Muscle layer of duodenum (tissue), 2 donors: Measurements from ENCODE around the gene SRL.
A peak's percentile ranks its signal among the peaks of the same experiment; 100 is the strongest.

Source experiments
- H3K27ac ChIP-seq: one replicate; pipeline ENCODE4 v1.7.0; 2013; ENCODE audit warnings: mild to moderate bottlenecking, low read length
- H3K27me3 ChIP-seq: one replicate; pipeline ENCODE4 v1.7.0; 2013; ENCODE audit warnings: low read depth, mild to moderate bottlenecking, control low read depth, low read length
- H3K36me3 ChIP-seq, 2 donors: one replicate each; pipeline ENCODE4 v1.7.0; 2013; ENCODE audit warnings: low read length in 2 of 2, control low read depth in 1 of 2, mild to moderate bottlenecking in 1 of 2; ENCODE audit not compliant: insufficient read depth in 2 of 2, control insufficient read depth in 1 of 2
- H3K4me1 ChIP-seq, 2 donors: one replicate each; pipeline ENCODE4 v1.7.0; 2013; ENCODE audit warnings: low read length in 2 of 2, mild to moderate bottlenecking in 2 of 2, control low read depth in 1 of 2, moderate library complexity in 1 of 2; ENCODE audit not compliant: insufficient read depth in 2 of 2, control insufficient read depth in 1 of 2
- H3K4me3 ChIP-seq, 2 donors: one replicate each; pipeline ENCODE4 v1.7.0; 2013; ENCODE audit warnings: low read length in 2 of 2, low read depth in 1 of 2, mild to moderate bottlenecking in 1 of 2
- H3K9me3 ChIP-seq, 2 donors: one replicate each; pipeline ENCODE4 v1.7.0; 2013; ENCODE audit warnings: low read length in 2 of 2, control low read depth in 1 of 2, mild to moderate bottlenecking in 1 of 2; ENCODE audit not compliant: control insufficient read depth in 1 of 2
- donor health status: healthy.

The SRL gene

DNA sequence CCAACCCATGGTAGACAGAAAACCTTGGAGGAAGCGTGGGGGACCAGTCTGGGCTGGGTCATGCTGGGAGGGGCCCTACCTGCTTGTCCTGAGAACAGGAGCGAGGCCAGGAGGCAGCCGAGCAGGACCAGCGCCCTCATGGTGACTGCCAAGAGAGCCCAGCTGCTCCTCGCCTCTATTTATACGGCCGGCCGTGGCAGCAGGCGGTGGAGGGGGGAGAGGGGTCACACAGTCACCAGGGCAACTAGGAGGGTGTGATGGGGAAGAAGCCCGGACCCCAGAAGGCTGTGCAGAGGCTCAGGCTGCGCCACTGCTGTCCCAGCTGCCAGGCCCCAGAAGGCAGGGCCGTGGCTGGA, at the start of gene SRL:
Gene SRL (minus strand): TSS at position 153 of the 356 bp plus-strand sequence. CDS start 13 bp downstream, at position 140.
- Histone ChIP-seq H3K4me1 (no peaks in the 10 kb centered on the region), H3K27ac (no peak within 1 kb of the TSS), H3K36me3 (no peaks in the 10 kb centered on the region), H3K27me3 (no peaks in the 10 kb centered on the region), H3K9me3 (no peaks in the 10 kb centered on the region), H3K4me3 (peak within 1 kb of the TSS in 1 of 2 donors; percentile 3)

DNA sequence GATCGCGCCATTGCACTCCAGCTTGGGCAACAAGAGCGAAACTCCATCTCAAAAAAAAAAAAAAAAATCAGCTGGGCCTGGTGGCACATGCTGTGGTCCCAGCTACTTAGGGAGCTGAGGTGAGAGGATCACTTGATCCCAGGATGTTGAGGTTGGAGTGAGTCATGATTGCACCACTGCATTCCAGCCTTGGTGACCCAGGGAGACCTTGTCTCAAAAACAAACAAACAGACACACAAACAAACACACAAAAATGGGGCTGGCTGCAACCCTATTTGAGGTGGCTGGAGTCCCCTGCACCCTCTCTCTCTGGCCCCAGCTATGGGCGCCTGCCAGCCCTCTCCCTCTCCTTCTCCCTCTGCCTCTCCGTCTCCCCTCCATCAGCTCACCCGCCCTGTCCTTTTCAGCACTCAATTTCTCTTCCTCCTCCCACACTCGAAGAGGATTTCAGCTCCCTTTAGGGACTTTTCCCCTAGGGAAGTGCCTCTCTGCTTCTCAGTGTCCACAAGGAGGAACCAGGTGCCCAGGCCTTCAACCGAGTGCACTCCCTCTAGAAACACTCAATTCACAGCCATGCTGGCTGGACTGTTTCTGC, 48.5 kb upstream of the SRL start:
- peaks cover 5 to 32% of the 10 kb centered on the region in 2 donors for H3K4me1 ChIP-seq
- H3K36me3 ChIP-seq: no peaks in the 10 kb centered on the region
- no peaks in the 10 kb centered on the region for H3K27me3 ChIP-seq
- H3K4me3 ChIP-seq: no peak overlapping the region
- H3K9me3 ChIP-seq: no peaks in the 10 kb centered on the region
- no peak overlapping the region for H3K27ac ChIP-seq

DNA sequence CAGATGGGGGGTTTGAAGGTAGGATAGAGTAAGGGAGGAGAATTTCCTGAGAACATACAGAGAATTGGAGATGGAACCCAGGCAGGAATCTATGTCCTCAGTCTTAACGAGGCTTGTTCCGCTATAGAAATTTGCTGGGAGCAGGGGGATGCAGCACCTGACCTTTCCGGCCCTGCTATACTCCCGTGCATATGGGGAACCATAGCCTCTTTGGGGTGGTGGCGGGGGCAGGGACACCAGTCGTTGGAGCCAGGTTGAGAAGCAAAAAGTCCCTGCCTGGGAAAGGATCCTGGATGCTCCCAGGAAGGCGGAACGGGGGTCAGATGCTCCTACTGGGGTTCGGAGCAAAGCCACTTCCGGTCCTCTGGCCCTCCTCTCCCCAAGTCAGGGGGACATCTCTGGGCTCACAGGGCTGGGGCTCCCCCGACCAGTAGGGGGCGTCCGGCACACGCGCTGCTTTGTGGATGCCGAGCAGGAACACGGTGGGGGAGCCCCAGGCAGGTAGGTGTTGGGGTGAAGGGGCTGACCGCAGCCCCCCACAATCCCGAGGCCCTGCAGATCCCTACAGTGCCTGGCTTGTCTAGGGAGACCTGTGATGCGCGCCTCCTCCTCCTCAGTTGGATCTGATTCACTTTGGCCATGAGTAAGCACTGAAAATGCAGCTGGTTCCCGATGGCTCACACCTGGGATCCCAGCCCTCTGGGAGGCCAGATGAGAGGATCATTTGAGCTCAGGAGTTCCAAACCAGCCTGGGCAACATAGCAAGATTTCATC, 46.5 kb upstream of the SRL start:
- Histone ChIP-seq H3K27me3 (no peaks in the 10 kb centered on the region), H3K4me1 (peaks cover under 1 to 20% of the 10 kb centered on the region in 2 donors), H3K9me3 (no peaks in the 10 kb centered on the region), H3K4me3 (no peak overlapping the region), H3K27ac (no peak overlapping the region), H3K36me3 (no peaks in the 10 kb centered on the region)

DNA sequence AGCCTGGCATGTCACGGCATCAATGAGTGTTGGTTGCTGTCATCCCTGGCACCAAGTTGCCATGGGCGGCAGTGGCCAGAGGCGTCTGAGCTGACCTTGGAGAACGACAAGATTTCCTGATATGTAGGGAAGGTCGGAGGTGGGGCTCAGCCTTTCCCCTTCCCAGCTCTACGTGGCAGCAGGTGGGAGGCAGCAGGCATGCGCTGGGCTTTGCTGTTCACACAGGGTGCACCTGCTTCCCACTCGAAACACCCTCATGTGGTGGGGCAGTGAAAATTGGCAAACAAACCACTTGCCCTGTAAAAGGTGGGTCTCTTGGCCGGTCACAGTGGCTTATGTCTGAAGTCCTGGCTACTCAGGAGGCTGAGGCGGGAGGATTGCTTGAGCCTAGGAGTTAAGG, 43.3 kb upstream of the SRL start:
- H3K4me1 ChIP-seq: peaks cover 0 to 8% of the 10 kb centered on the region in 2 donors
- H3K9me3 ChIP-seq: no peaks in the 10 kb centered on the region
- no peaks in the 10 kb centered on the region for H3K36me3 ChIP-seq
- no peaks in the 10 kb centered on the region for H3K27me3 ChIP-seq
- no peak overlapping the region for H3K27ac ChIP-seq
- H3K4me3 ChIP-seq: no peak overlapping the region

DNA sequence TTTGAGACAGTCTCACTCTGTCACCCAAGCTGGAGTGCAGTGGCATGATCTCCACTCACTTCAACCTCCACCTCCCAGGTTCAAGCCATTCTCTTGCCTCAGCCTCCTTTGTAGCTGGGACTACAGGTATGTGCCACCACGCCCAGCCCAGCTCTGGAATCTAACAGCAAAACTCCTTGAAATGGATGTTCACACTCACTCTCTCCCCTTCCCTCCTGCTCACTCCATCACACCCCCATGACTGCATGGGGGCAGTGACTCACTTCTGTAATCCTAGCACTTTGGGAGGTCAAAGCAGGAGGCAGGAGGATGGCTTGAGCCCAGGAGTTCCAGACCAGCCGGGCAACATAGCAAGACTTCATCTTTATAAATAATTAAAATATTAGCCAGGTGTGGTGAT, 42.1 kb upstream of the SRL start:
- Histone ChIP-seq H3K27ac (no peak overlapping the region), H3K4me3 (no peak overlapping the region), H3K36me3 (no peaks in the 10 kb centered on the region), H3K9me3 (no peaks in the 10 kb centered on the region), H3K4me1 (peaks cover 0 to 8% of the 10 kb centered on the region in 2 donors), H3K27me3 (no peaks in the 10 kb centered on the region)

DNA sequence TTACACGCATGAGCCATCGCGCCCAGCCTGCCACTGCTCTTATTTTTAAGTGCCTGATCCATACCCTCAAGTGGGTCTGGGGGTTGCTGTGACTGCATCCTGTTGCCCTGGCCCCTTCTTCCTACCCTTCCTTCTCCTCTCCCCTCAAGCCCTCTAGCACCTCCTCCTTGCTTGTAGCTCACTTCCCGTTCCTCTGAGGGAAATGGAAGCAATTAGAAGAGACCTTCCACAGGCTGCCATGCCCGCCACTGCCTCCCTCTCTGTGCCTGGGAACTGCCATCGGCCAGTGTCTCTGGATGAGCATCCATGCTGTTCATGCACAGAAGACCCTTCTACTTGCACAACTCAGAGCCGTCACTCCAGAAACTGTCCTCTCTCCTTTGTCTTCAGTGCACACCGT, 41.6 kb upstream of the SRL start:
- Histone ChIP-seq H3K4me1 (peaks cover 0 to 4% of the 10 kb centered on the region in 2 donors), H3K27ac (no peak overlapping the region), H3K4me3 (no peak overlapping the region), H3K27me3 (no peaks in the 10 kb centered on the region), H3K36me3 (no peaks in the 10 kb centered on the region), H3K9me3 (no peaks in the 10 kb centered on the region)

DNA sequence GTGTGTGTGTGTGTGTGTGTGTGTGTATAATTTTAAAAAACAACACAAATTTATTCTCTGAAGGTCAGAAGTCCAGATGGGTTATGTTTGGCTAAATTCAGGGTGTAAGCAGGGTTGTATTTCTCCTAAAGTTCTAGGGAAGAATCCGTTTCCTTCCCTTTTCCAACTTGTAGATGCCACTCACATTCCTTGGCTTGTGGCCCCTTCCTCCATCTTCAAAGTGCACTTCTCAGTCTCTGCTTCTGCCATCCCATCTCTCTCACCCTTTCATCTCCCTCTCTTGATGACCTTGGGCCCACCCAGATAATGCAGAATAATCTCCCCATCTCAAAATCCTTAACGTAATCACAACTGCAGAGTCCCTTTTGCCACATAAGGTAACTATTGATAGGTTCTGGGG, 38.7 kb upstream of the SRL start:
- Histone ChIP-seq H3K36me3 (no peaks in the 10 kb centered on the region), H3K27me3 (no peaks in the 10 kb centered on the region), H3K4me1 (no peaks in the 10 kb centered on the region), H3K9me3 (no peaks in the 10 kb centered on the region), H3K27ac (no peak overlapping the region), H3K4me3 (no peak overlapping the region)

DNA sequence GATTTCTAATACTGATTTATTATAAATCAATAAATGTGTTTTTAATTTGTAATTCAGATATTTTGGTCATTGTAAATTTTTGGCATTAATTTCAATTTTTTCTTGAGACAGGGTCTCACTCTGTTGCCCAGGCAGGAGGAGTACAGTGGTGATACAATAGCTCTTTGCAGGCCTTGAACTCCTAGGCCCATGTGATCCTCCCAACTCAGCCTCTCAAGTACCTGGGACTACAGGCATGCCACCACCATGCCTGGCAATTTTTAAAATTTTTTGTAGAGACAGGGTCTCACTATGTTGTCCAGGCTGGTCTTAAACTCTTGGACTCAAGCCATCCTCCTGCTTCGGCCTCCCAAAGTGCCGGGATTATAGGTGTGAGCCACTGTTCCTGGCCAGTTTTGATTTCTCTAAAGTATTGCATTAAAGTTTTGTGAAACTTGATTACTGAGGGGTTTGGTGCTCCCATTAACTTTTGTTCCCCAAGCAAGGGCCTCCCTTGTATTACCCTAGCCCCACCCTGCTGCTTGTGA, 36.2 kb upstream of the SRL start:
- Histone ChIP-seq H3K9me3 (no peaks in the 10 kb centered on the region), H3K36me3 (no peaks in the 10 kb centered on the region), H3K4me3 (no peak overlapping the region), H3K4me1 (no peaks in the 10 kb centered on the region), H3K27ac (no peak overlapping the region), H3K27me3 (no peaks in the 10 kb centered on the region)

DNA sequence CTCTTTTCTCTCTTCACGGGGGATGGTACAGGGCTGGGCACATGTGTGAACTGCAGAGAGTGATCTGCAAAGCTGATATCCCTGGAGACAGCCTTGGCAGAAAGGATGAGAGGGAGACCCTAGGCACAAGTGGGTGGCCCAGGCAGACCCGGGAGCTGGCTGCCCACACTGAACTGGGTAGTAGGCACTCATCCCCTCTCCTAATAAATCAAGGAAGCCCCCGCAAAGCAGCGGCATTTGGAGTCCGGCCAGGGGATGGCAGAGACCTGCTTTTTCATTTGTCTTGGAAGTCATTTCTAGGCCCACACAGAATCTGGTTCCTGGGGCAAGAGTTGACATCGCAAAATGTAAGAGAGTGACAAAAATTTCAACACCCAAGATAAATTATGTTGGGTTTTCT, 34.0 kb upstream of the SRL start:
- Histone ChIP-seq H3K27ac (no peak overlapping the region), H3K9me3 (no peaks in the 10 kb centered on the region), H3K27me3 (no peaks in the 10 kb centered on the region), H3K36me3 (no peaks in the 10 kb centered on the region), H3K4me3 (no peak overlapping the region), H3K4me1 (peaks cover 0 to 5% of the 10 kb centered on the region in 2 donors)

DNA sequence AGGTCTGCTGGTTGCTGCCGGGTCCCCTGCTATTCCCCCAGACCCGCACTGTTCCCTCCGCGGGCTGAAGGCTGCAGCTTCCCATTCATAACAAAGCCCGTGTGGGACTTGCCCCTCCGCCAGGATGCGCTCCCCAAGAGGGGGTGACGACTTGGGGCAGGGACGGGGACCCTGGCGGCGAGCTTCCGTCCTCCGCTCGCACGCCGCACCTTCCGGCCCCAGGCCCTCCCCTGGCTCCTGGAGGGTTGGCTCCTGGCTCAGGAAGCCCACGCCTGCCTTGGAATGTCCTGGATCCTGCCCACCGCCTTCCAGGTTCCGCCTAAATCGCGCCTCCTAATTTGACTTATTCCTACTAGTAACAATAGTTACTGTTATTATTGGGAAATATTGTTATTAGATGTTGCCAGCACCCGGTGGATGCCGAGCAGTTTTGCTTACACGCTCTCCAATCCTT, 32.0 kb upstream of the SRL start:
- H3K9me3 ChIP-seq: no peaks in the 10 kb centered on the region
- H3K27ac ChIP-seq: peak overlapping the region; percentile 5
- peak overlapping the region; percentile 41 to 98 for H3K4me3 ChIP-seq
- no peaks in the 10 kb centered on the region for H3K27me3 ChIP-seq
- H3K36me3 ChIP-seq: no peaks in the 10 kb centered on the region
- peaks cover 0 to 10% of the 10 kb centered on the region in 2 donors for H3K4me1 ChIP-seq

DNA sequence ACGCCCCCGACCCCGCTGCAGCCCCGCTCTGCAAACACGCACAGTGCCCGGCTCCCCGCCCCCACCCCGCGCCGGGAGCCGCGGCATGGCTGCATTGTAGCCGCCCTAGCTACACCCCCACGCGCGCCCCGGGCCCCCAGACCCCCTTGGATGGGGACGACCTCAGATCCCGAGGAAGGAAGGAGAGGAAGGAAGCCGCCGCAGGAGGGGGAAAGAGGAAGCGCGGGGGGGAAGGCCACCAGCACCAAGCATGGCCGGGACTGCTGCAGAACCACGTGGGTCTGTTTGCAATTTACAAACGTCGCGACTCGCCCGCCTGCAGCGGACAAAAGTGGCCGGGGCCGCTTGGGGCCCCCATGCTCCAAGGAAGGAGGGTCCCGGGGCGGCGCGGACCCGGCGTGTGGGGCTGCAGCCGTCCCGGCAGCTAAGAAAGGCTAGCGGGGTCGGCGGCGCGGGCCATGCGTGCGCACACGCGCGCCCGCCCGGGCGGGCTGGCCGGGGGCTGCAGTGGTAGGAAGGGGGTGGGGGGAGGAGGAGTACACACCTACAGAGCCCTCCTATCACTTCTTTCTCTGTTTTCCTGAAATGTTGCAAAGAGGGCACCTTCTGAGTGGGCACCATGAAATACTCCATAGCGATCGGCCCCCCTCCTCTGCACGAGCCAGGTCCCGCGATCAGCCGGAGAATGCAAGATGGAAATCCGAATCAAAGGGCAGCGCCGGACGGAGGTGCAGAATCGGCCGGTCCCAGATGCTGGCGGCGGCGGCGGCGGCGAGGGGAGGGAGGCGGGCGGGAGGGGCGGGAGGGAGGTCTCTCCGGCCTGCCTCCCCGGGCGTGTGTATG, 30.5 kb upstream of the SRL start:
- no peak overlapping the region for H3K27ac ChIP-seq
- no peaks in the 10 kb centered on the region for H3K27me3 ChIP-seq
- no peaks in the 10 kb centered on the region for H3K36me3 ChIP-seq
- peak overlapping the region; percentile 68 to 98 for H3K4me3 ChIP-seq
- H3K9me3 ChIP-seq: no peaks in the 10 kb centered on the region
- H3K4me1 ChIP-seq: peaks cover 0 to 10% of the 10 kb centered on the region in 2 donors
